Neural progenitor cell (in vitro differentiated cells): ENCODE data around the gene EPHB4.

Experiments
- EZH2 ChIP-seq: fragments of 200-600 bp; sonication (generic); IDR thresholded peaks from 2 replicates; pipeline ENCODE4 v1.6.1; 2017; ENCODE audit warnings: antibody characterized with exemption, mild to moderate bottlenecking, moderate library complexity
- EZH2phosphoT487 ChIP-seq: fragments of 200-600 bp; sonication (generic); IDR thresholded peaks from 2 replicates; pipeline ENCODE4 v1.6.1; 2017; ENCODE audit warnings: antibody characterized with exemption
- TF ChIP-seq, protein P1 (sequence below): fragments of 200-600 bp; sonication (generic); IDR thresholded peaks from 2 replicates; pipeline ENCODE4 v1.5.1; 2017; ENCODE audit warnings: antibody characterized with exemption, mild to moderate bottlenecking

- TF ChIP-seq, protein P1, sequence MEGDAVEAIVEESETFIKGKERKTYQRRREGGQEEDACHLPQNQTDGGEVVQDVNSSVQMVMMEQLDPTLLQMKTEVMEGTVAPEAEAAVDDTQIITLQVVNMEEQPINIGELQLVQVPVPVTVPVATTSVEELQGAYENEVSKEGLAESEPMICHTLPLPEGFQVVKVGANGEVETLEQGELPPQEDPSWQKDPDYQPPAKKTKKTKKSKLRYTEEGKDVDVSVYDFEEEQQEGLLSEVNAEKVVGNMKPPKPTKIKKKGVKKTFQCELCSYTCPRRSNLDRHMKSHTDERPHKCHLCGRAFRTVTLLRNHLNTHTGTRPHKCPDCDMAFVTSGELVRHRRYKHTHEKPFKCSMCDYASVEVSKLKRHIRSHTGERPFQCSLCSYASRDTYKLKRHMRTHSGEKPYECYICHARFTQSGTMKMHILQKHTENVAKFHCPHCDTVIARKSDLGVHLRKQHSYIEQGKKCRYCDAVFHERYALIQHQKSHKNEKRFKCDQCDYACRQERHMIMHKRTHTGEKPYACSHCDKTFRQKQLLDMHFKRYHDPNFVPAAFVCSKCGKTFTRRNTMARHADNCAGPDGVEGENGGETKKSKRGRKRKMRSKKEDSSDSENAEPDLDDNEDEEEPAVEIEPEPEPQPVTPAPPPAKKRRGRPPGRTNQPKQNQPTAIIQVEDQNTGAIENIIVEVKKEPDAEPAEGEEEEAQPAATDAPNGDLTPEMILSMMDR: no peak
- TF ChIP-seq EZH2phosphoT487 (no peak), EZH2 (no peak)
Observed at GRCh38 chr7:100867776-100868485, 40.6 kb upstream of the EPHB4 start.
